MCF 10A (cell line): Measurements from ENCODE around the gene MAGI1. TPM values are rescaled to one million over a fixed set of nuclear protein-coding genes. Genes with fewer than 3 reads are reported as not detected.

Experiments
- BruUV-seq: library from RNA; stranded (reverse); fragments of 400-500 nt; replicated peaks from 2 replicates; lab custom pipeline; 2021; lab: Mats Ljungman, UMichigan
- CTCF ChIA-PET: fragments of 300-600 bp; sonication (Branson Sonifier 250); formaldehyde crosslinking; extraction: SDS; loops from one replicate; lab custom pipeline; 2021; ENCODE audit warnings: antibody characterized with exemption, inconsistent platforms; lab: Yijun Ruan, JAX
- POLR2A ChIA-PET: fragments of 300-600, 350-650 bp; sonication (Branson Sonifier 250); formaldehyde crosslinking; extraction: SDS; loops from one replicate; lab custom pipeline; 2020; ENCODE audit warnings: antibody characterized with exemption, inconsistent platforms; lab: Yijun Ruan, JAX
- DNase-seq: peaks from one replicate; pipeline ENCODE4 v3.0.0-alpha.2; 2018; ENCODE audit not compliant: unreplicated experiment
- H3K27ac Mint-ChIP-seq: one replicate; pipeline ENCODE4 v1.8.0; 2022; ENCODE audit warnings: mild to moderate bottlenecking, low read depth, mixed read lengths; ENCODE audit not compliant: unreplicated experiment
- H3K27me3 Mint-ChIP-seq: one replicate; pipeline ENCODE4 v1.8.0; 2022; ENCODE audit warnings: mixed read lengths; ENCODE audit not compliant: insufficient read depth, unreplicated experiment
- H3K36me3 Mint-ChIP-seq: one replicate; pipeline ENCODE4 v1.8.0; 2022; ENCODE audit warnings: mild to moderate bottlenecking, moderate library complexity, mixed read lengths; ENCODE audit not compliant: insufficient read depth, unreplicated experiment
- H3K4me1 Mint-ChIP-seq: one replicate; pipeline ENCODE4 v1.8.0; 2022; ENCODE audit warnings: mixed read lengths; ENCODE audit not compliant: insufficient read depth, unreplicated experiment
- H3K4me3 Mint-ChIP-seq: one replicate; pipeline ENCODE4 v1.8.0; 2022; ENCODE audit warnings: mild to moderate bottlenecking, moderate library complexity, mixed read lengths; ENCODE audit not compliant: unreplicated experiment
- H3K9me3 Mint-ChIP-seq: one replicate; pipeline ENCODE4 v1.8.0; 2022; ENCODE audit warnings: mixed read lengths; ENCODE audit not compliant: unreplicated experiment
- intact Hi-C: fragments of 100-400 bp; cut with micrococcal nuclease; formaldehyde crosslinking; loops from 2 replicates; pipeline ENCODE4 v1.14.1; 2022
- total RNA-seq: library from RNA; stranded (reverse); gene quantifications from 2 replicates; pipeline ENCODE4 v1.2.3, GENCODE V29; 2022
- TF ChIP-seq, protein P1 (sequence below): fragments of 200-600 bp; IDR thresholded peaks from one replicate; pipeline ENCODE4 v1.8.0; 2022; ENCODE audit warnings: antibody characterized with exemption, mild to moderate bottlenecking; ENCODE audit not compliant: unreplicated experiment

The MAGI1 gene
- total RNA-seq, 1 experiment from 2014 or later, result 6.2 TPM

DNA sequence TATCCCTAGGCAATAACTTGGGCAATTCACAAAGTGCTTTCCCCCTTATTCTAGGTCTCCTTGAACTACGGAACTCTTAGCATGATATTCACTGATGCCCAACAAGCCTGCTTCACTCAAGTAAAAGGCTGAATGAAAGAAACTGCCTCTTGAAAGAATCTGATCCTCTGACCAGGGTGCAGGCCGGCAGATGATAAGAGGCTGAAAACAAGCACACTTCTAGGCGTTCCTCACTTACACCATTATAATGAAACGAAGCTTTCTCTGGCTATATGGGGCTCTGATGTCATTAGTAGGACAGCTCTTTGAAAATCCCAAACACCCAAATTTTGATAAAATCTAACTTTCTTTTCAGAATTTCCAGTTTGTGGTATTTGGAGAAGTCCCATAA is 28.4 kb downstream of the MAGI1 start:
- peaks cover 9% of the 10 kb centered on the region for H3K4me1 Mint-ChIP-seq
- H3K4me3 Mint-ChIP-seq, result no peak overlapping the region
- no peaks in the 10 kb centered on the region for H3K27me3 Mint-ChIP-seq
- no TSS peak for BruUV-seq
- DNase-seq, result no peak
- TF ChIP-seq, protein P1, sequence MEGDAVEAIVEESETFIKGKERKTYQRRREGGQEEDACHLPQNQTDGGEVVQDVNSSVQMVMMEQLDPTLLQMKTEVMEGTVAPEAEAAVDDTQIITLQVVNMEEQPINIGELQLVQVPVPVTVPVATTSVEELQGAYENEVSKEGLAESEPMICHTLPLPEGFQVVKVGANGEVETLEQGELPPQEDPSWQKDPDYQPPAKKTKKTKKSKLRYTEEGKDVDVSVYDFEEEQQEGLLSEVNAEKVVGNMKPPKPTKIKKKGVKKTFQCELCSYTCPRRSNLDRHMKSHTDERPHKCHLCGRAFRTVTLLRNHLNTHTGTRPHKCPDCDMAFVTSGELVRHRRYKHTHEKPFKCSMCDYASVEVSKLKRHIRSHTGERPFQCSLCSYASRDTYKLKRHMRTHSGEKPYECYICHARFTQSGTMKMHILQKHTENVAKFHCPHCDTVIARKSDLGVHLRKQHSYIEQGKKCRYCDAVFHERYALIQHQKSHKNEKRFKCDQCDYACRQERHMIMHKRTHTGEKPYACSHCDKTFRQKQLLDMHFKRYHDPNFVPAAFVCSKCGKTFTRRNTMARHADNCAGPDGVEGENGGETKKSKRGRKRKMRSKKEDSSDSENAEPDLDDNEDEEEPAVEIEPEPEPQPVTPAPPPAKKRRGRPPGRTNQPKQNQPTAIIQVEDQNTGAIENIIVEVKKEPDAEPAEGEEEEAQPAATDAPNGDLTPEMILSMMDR, result no peak
- H3K36me3 Mint-ChIP-seq, result peaks cover 4% of the 10 kb centered on the region
- no peak overlapping the region for H3K27ac Mint-ChIP-seq
- intact Hi-C loops, result no loop called here
- ChIA-PET CTCF (interaction anchor here (0.7 to 3.3 kb wide), 9 partner anchors 8 to 572 kb away, joined by 3 to 13 read pairs (median 3); no protein-coding TSS in a partner anchor), POLR2A (interaction anchor here (0.6 to 2.2 kb wide), 6 partner anchors 9 to 105 kb away, joined by 3 to 14 read pairs (median 6); partner anchors contain the start of gene MAGI1)
- no peaks in the 10 kb centered on the region for H3K9me3 Mint-ChIP-seq

- Mint-ChIP-seq H3K9me3 (no peaks in the 10 kb centered on the region), H3K4me1 (no peaks in the 10 kb centered on the region), H3K36me3 (peaks cover 4% of the 10 kb centered on the region), H3K4me3 (no peak overlapping the region), H3K27ac (no peak overlapping the region), H3K27me3 (no peaks in the 10 kb centered on the region)
- CTCF ChIA-PET, result interaction anchor here (0.8 kb wide), 1 partner anchor 133 kb away, joined by 3 read pairs; no protein-coding TSS in a partner anchor
- intact Hi-C loops, result no loop called here
- TF ChIP-seq, protein P1, result no peak
- POLR2A ChIA-PET, result no interaction called here
- no TSS peak for BruUV-seq
- DNase-seq, result no peak
Measured at GRCh38 chr3:66004244-66004643, 34.5 kb downstream of the MAGI1 start.

DNA sequence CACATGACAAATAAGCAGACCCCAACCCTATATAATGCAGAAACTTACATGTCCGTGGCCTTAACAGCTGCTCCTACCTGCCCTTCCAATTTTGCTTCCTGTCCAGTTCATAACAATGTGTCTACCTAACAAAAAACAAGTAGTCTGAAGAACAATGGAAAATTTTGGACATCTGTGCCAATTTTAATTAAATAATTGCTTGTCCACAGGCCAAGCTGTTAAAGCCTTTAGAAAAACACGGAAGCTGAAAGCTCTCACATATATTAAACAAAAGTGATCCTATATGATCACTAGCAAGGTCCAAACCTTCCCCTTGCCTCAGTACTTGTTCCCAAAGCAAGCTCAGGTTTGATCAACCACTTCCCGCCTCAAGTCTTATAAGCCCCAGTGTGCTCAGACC is 37.1 kb downstream of the MAGI1 start:
- CTCF ChIA-PET, result interaction anchor here (0.6 to 1.1 kb wide), 2 partner anchors 9 to 47 kb away, joined by 3 to 4 read pairs; no protein-coding TSS in a partner anchor
- H3K27ac Mint-ChIP-seq, result no peak overlapping the region

GRCh38 chr3:66000506-66000905 is 38.2 kb downstream of the MAGI1 start:
- ChIA-PET CTCF (interaction anchor here (0.6 kb wide), 1 partner anchor 378 kb away, joined by 3 read pairs; no protein-coding TSS in a partner anchor), POLR2A (interaction anchor here (2.8 kb wide), 1 partner anchor 10 kb away, joined by 9 read pairs; no protein-coding TSS in a partner anchor)
- Mint-ChIP-seq H3K4me3 (no peak overlapping the region), H3K9me3 (no peaks in the 10 kb centered on the region), H3K36me3 (no peaks in the 10 kb centered on the region), H3K4me1 (peaks cover 26% of the 10 kb centered on the region), H3K27ac (no peak overlapping the region), H3K27me3 (no peaks in the 10 kb centered on the region)
- DNase-seq, result no peak
- BruUV-seq, result no TSS peak
- intact Hi-C loops, result no loop called here
- TF ChIP-seq, protein P1, result no peak

More for the DNA sequence above, 37.1 kb downstream of the MAGI1 start:
- no peaks in the 10 kb centered on the region for H3K36me3 Mint-ChIP-seq
- intact Hi-C loops, result no loop called here
- no peaks in the 10 kb centered on the region for H3K27me3 Mint-ChIP-seq
- TF ChIP-seq, protein P1, result no peak
- no peak overlapping the region for H3K4me3 Mint-ChIP-seq
- H3K9me3 Mint-ChIP-seq, result no peaks in the 10 kb centered on the region
- POLR2A ChIA-PET, result interaction anchor here (2.8 kb wide), 1 partner anchor 9 kb away, joined by 9 read pairs; no protein-coding TSS in a partner anchor
- DNase-seq, result no peak
- BruUV-seq, result no TSS peak
- peaks cover 16% of the 10 kb centered on the region for H3K4me1 Mint-ChIP-seq
